Measurements from ENCODE around the gene FOXP1. TPM values are rescaled to one million over a fixed set of nuclear protein-coding genes. Genes with fewer than 3 reads are reported as not detected.
A peak's percentile ranks its signal among the peaks of the same experiment; 100 is the strongest.

The FOXP1 gene
- total RNA-seq, 1 donor from 2014 or later = 33.2 TPM

DNA sequence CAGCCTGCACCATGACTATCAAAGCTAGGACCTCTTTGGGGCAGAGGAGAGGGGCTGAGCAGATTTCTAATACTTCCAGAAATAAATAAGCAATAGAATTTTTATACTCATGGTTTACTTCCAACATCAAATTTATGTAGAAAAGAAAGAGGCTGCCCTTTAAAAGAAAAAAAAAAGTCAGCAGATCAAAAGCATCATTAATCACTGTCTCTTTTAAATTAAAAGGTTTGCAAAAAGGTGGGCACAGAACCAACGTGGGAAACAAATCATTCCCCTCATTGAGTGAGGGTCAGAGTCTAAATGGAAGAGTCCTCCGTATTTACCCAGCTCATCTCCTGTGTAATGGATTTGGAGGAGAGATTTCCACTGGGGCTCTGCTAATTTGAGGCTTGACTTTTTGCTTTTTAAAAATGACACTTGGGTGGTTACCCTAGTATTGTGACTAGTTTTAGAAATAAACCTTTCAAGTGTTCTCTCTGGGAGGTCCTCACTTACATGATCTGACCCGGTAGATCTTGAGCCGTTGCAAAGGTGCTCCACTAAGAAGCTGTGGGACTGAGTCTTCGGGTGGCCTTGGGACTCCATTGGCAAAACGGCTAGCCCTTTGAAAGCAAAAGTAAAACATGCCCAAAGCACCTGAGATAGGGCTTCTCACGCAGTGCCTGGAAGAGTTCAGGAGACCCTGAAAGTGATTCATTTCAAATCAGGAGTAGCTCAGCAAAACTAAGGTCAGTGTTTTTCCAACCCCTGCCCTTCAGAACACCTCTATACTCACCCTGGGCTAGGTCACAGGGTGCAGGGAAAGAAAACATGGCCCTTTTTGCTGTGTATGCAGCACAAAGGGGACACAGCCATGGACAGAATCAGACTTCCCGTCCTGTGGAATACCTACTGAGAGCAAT is 320.9 kb downstream of the FOXP1 start:
- DNase-seq (ENCODE audit: low read depth) (no peak), FAIRE-seq (peak; percentile 28)
- H3K4me3 ChIP-seq (ENCODE audit: low read depth, low read length) = no peak overlapping the region
- H3K27me3 ChIP-seq (ENCODE audit: control insufficient read depth, insufficient read depth, low read length) = no peaks in the 10 kb centered on the region
- TF ChIP-seq, protein P1, sequence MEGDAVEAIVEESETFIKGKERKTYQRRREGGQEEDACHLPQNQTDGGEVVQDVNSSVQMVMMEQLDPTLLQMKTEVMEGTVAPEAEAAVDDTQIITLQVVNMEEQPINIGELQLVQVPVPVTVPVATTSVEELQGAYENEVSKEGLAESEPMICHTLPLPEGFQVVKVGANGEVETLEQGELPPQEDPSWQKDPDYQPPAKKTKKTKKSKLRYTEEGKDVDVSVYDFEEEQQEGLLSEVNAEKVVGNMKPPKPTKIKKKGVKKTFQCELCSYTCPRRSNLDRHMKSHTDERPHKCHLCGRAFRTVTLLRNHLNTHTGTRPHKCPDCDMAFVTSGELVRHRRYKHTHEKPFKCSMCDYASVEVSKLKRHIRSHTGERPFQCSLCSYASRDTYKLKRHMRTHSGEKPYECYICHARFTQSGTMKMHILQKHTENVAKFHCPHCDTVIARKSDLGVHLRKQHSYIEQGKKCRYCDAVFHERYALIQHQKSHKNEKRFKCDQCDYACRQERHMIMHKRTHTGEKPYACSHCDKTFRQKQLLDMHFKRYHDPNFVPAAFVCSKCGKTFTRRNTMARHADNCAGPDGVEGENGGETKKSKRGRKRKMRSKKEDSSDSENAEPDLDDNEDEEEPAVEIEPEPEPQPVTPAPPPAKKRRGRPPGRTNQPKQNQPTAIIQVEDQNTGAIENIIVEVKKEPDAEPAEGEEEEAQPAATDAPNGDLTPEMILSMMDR (IDR thresholded peaks at IDR 0.05; ENCODE audit: insufficient read depth, low read length, severe bottlenecking) = no peak
- H3K36me3 ChIP-seq (ENCODE audit: control insufficient read depth, insufficient read depth, low read length) = no peaks in the 10 kb centered on the region

DNA sequence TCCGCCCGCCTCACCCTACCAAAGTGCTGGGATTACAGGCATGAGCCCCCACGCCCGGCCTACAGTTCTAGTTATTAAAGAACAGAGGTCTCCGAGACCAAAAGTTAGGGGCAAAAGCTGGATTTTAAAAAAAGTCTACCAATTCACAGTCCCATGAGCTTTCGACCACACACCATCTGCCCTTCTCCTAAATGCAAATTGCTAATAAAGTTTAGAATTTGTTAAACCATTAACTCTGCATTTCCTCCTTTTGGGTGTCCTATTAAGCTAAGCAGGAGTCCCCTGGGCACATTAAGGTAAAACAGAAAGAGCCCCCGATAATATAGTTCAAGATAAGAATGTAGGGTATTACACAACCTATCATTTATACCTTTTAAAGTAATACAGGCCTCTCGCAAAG is 322.7 kb downstream of the FOXP1 start:
- TF ChIP-seq, protein P1 (IDR thresholded peaks at IDR 0.05; ENCODE audit: insufficient read depth, low read length, severe bottlenecking) = no peak
- no peak for FAIRE-seq
- H3K4me3 ChIP-seq (ENCODE audit: low read depth, low read length) = no peak overlapping the region
- H3K36me3 ChIP-seq (ENCODE audit: control insufficient read depth, insufficient read depth, low read length) = no peaks in the 10 kb centered on the region
- H3K27me3 ChIP-seq (ENCODE audit: control insufficient read depth, insufficient read depth, low read length) = no peaks in the 10 kb centered on the region
- DNase-seq (ENCODE audit: low read depth) = no peak

DNA sequence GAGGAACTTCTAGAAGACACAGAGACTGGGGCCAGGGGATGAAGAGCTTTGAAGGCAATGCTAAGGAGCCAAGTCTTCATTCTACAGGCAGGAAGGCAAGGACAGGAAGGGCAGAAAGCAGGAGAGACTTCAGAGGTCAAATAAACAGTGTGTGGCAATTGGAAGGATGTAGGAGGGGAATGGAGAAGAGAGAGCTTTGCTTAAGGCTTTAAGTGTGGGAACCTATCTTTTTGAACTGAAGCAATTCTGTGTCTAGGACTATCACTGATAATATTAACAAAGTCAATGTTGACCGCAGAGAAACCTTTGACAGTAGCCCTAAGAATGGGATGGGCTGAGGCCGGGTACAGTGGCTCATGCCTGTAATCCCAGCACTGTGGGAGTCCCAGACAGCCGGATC is 325.0 kb downstream of the FOXP1 start:
- DNase-seq (ENCODE audit: low read depth) (no peak), FAIRE-seq (no peak)
- Histone ChIP-seq H3K27me3 (ENCODE audit: control insufficient read depth, insufficient read depth, low read length) (no peaks in the 10 kb centered on the region), H3K4me3 (ENCODE audit: low read depth, low read length) (no peak overlapping the region), H3K36me3 (ENCODE audit: control insufficient read depth, insufficient read depth, low read length) (no peaks in the 10 kb centered on the region)
- TF ChIP-seq, protein P1 (IDR thresholded peaks at IDR 0.05; ENCODE audit: insufficient read depth, low read length, severe bottlenecking) = no peak

DNA sequence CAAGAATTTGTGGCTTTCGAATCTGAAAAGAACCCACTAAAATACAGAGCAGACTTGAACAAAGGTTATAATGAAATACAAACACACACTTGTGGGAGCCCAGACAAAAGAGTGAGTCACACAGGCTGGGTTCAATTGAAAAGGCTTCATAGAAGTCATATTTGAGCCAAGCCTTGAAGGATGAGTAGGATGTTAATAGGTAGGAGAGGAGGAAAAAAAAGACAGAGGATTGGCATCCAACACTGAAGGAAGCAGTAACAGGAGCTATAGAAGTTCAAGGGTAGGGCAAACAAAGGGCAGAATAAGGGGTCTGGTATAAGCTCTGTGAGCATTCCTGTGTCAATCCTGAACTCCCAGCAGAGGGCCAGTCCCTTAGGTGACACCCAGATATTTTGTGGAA is 325.4 kb downstream of the FOXP1 start:
- Histone ChIP-seq H3K36me3 (ENCODE audit: control insufficient read depth, insufficient read depth, low read length) (no peaks in the 10 kb centered on the region), H3K27me3 (ENCODE audit: control insufficient read depth, insufficient read depth, low read length) (no peaks in the 10 kb centered on the region), H3K4me3 (ENCODE audit: low read depth, low read length) (no peak overlapping the region)
- DNase-seq (ENCODE audit: low read depth) (peak; percentile 93), FAIRE-seq (no peak)
- TF ChIP-seq, protein P1 (IDR thresholded peaks at IDR 0.05; ENCODE audit: insufficient read depth, low read length, severe bottlenecking) = no peak

DNA sequence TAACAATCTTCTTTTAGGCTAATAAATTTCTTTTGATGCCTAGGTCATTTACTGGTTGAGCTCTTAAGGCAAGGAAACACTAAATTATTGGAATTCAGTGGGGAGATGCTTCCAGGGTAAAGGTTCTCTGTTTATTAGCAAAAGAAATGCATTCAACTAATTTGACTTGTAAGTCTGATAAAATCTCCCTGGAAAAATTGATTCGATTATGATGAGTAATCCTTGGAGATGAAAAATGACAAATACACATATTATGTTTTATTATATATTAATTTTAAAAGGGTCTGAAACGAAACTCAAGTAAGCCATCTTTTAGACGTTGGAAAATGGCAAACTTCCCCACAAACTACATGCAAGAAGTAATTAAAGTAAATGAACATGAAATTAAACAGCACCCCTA is 328.0 kb downstream of the FOXP1 start:
- Histone ChIP-seq H3K36me3 (ENCODE audit: control insufficient read depth, insufficient read depth, low read length) (no peaks in the 10 kb centered on the region), H3K4me3 (ENCODE audit: low read depth, low read length) (no peak overlapping the region), H3K27me3 (ENCODE audit: control insufficient read depth, insufficient read depth, low read length) (no peaks in the 10 kb centered on the region)
- TF ChIP-seq, protein P1 (IDR thresholded peaks at IDR 0.05; ENCODE audit: insufficient read depth, low read length, severe bottlenecking) = no peak
- FAIRE-seq (no peak), DNase-seq (ENCODE audit: low read depth) (no peak)

Data from bronchial epithelial cell (primary cell).